ENCODE results near the gene FAM13C.

GRCh38 chr10:59373071-59373470, 10.7 kb upstream of the FAM13C start:
- TF ChIP-seq CTCF (IDR thresholded peaks at IDR 0.05) = no peak
- TF ChIP-seq POLR2A (IDR thresholded peaks at IDR 0.05) = no peak
- no peak for TF ChIP-seq EP300 (IDR thresholded peaks at IDR 0.05)

All from tibial nerve (tissue), 4 donors.